Activated B cell treated with CpG ODN at 0.5 μM for 24 hours (primary cell): ENCODE measurements around the gene SPRYD3. TPM values are rescaled to one million over a fixed set of nuclear protein-coding genes. Genes with fewer than 3 reads are reported as not detected.

Experiments
- ATAC-seq: fragments of 200-7000 bp; cut with Tn5 transposase; one replicate; pipeline ENCODE4 v1.10.0; 2021; ENCODE audit warnings: low read depth, mild to moderate bottlenecking, moderate library complexity
- CTCF ChIA-PET: fragments of 350-600 bp; sonication (Branson Sonifier 250); formaldehyde crosslinking; loops from one replicate; lab custom pipeline; 2021; ENCODE audit warnings: antibody characterized with exemption; lab: Charles Lee
- POLR2A ChIA-PET: fragments of 350-600 bp; sonication (Branson Sonifier 250); formaldehyde crosslinking; loops from one replicate; lab custom pipeline; 2021; ENCODE audit warnings: antibody characterized with exemption; lab: Charles Lee
- DNase-seq: peaks from one replicate; pipeline ENCODE4 v3.0.0; 2022
- H3K27ac Mint-ChIP-seq: one replicate; pipeline ENCODE4 v1.8.0; 2020; ENCODE audit warnings: mixed read lengths
- H3K27me3 Mint-ChIP-seq: one replicate; pipeline ENCODE4 v1.8.0; 2021; ENCODE audit warnings: mixed read lengths
- H3K36me3 Mint-ChIP-seq: one replicate; pipeline ENCODE4 v1.8.0; 2021; ENCODE audit warnings: low read depth, mixed read lengths
- H3K4me1 Mint-ChIP-seq: one replicate; pipeline ENCODE4 v1.8.0; 2021; ENCODE audit warnings: mixed read lengths
- H3K4me3 Mint-ChIP-seq: one replicate; pipeline ENCODE4 v1.8.0; 2020; ENCODE audit warnings: mild to moderate bottlenecking, mixed read lengths
- H3K9me3 Mint-ChIP-seq: one replicate; pipeline ENCODE4 v1.8.0; 2020; ENCODE audit warnings: mixed read lengths
- intact Hi-C: fragments of 100-400 bp; cut with micrococcal nuclease; formaldehyde crosslinking; loops from one replicate; pipeline ENCODE4 v1.15.1; 2024
- total RNA-seq: library from RNA; stranded (reverse); gene quantifications from 2 replicates; pipeline ENCODE4 v1.2.3, GENCODE V29; 2022
- TF ChIP-seq, protein P1 (sequence below): fragments of 200-600 bp; IDR thresholded peaks from one replicate; pipeline ENCODE4 v1.8.0; 2022; ENCODE audit warnings: antibody characterized with exemption, mild to moderate bottlenecking

SPRYD3 gene
- total RNA-seq, 1 donor from 2014 or later = 33.9 TPM

GRCh38 chr12:53091756-53092155, 12.6 kb upstream of the SPRYD3 start:
- CTCF ChIA-PET = interaction anchor here (2.2 kb wide), 1 partner anchor 25 kb away, joined by 12 read pairs; no protein-coding TSS in a partner anchor
- TF ChIP-seq, protein P1, sequence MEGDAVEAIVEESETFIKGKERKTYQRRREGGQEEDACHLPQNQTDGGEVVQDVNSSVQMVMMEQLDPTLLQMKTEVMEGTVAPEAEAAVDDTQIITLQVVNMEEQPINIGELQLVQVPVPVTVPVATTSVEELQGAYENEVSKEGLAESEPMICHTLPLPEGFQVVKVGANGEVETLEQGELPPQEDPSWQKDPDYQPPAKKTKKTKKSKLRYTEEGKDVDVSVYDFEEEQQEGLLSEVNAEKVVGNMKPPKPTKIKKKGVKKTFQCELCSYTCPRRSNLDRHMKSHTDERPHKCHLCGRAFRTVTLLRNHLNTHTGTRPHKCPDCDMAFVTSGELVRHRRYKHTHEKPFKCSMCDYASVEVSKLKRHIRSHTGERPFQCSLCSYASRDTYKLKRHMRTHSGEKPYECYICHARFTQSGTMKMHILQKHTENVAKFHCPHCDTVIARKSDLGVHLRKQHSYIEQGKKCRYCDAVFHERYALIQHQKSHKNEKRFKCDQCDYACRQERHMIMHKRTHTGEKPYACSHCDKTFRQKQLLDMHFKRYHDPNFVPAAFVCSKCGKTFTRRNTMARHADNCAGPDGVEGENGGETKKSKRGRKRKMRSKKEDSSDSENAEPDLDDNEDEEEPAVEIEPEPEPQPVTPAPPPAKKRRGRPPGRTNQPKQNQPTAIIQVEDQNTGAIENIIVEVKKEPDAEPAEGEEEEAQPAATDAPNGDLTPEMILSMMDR = no peak
- Mint-ChIP-seq H3K27me3 (peaks cover 29% of the 10 kb centered on the region), H3K4me1 (peaks cover 3% of the 10 kb centered on the region), H3K27ac (no peak overlapping the region), H3K36me3 (no peaks in the 10 kb centered on the region), H3K4me3 (no peak overlapping the region), H3K9me3 (no peaks in the 10 kb centered on the region)
- intact Hi-C loops = no loop called here
- no peak for DNase-seq
- POLR2A ChIA-PET = no interaction called here
- no peak for ATAC-seq

GRCh38 chr12:53090554-53090953, 11.4 kb upstream of the SPRYD3 start:
- TF ChIP-seq, protein P1 = no peak
- POLR2A ChIA-PET = interaction anchor here (1.3 kb wide), 1 partner anchor 11 kb away, joined by 6 read pairs; the partner anchor contains the start of gene SPRYD3
- no peak for DNase-seq
- intact Hi-C loops = no loop called here
- no peak overlapping the region for H3K27ac Mint-ChIP-seq
- CTCF ChIA-PET = interaction anchor here (1.3 to 2.2 kb wide), 2 partner anchors 8 to 24 kb away, joined by 3 to 12 read pairs; no protein-coding TSS in a partner anchor
- H3K4me3 Mint-ChIP-seq = no peak overlapping the region
- peaks cover 28% of the 10 kb centered on the region for H3K27me3 Mint-ChIP-seq
- no peak for ATAC-seq
- no peaks in the 10 kb centered on the region for H3K9me3 Mint-ChIP-seq
- no peaks in the 10 kb centered on the region for H3K4me1 Mint-ChIP-seq
- no peaks in the 10 kb centered on the region for H3K36me3 Mint-ChIP-seq

DNA sequence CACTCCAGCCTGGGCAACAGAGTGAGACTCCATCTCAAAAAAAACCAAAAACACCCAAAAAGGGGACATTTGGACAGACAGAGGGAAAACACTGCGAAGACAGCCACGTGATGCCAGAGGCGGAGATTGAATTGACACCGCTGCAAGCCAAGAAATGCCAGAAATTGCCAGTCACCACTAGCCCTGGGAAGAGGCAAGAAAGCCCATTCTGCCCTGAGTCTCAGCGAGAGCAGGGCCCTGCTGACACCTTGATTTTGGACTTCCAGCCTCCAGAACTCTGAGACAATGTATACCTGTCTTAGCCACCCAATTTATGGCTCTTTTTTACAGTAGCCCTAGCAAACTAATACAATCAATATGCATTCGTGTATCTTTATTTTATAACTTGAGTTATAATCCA, 10.9 kb upstream of the SPRYD3 start:
- POLR2A ChIA-PET = interaction anchor here (1.3 kb wide), 1 partner anchor 11 kb away, joined by 6 read pairs; the partner anchor contains the start of gene SPRYD3
- Mint-ChIP-seq H3K27me3 (peaks cover 26% of the 10 kb centered on the region), H3K4me3 (no peak overlapping the region), H3K27ac (no peak overlapping the region), H3K4me1 (no peaks in the 10 kb centered on the region), H3K9me3 (no peaks in the 10 kb centered on the region), H3K36me3 (no peaks in the 10 kb centered on the region)
- DNase-seq (no peak), ATAC-seq (no peak)
- CTCF ChIA-PET = interaction anchor here (1.3 to 2.2 kb wide), 2 partner anchors 9 to 24 kb away, joined by 3 to 12 read pairs; no protein-coding TSS in a partner anchor
- intact Hi-C loops = no loop called here
- TF ChIP-seq, protein P1 = no peak

- no peak for DNase-seq
- no peak overlapping the region for H3K4me3 Mint-ChIP-seq
- H3K9me3 Mint-ChIP-seq = no peaks in the 10 kb centered on the region
- TF ChIP-seq, protein P1 = no peak
- no peak overlapping the region for H3K27ac Mint-ChIP-seq
- intact Hi-C loops = loop anchor here (2.0 kb wide), 1 partner anchor 14 kb away; no protein-coding TSS in a partner anchor
- POLR2A ChIA-PET = no interaction called here
- ATAC-seq = no peak
- H3K27me3 Mint-ChIP-seq = peaks cover 22% of the 10 kb centered on the region
- no peaks in the 10 kb centered on the region for H3K36me3 Mint-ChIP-seq
- CTCF ChIA-PET = interaction anchor here (0.7 to 1.0 kb wide), 3 partner anchors 12 to 20 kb away, joined by 3 read pairs; no protein-coding TSS in a partner anchor
- H3K4me1 Mint-ChIP-seq = no peaks in the 10 kb centered on the region
These were observed 7.2 kb upstream of the SPRYD3 start for GRCh38 chr12:53086361-53086760.

DNA sequence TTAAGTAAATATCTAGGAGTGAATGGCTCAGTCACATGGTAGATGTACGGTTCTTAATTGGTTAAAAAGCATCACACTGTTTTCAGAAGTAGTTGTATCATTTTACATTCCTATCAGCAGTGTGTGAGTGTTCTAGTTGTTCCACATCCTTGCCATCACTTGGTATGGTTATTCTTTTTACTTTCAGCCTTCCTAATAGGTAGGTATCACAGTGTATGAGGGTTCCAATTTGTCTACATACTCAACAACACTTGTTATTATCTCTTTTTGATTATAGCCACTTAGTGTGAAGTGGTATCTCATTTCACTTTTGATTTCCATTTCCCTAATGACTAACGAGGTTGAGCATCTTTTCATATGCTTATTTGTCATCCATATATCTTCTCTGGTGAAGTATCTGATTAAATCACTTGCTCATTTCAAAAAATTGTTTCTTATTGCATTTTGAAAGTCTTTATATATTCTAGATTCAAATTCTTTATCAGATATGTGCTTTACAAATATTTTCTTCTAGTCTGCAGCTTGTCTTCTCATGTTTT, 3.5 kb upstream of the SPRYD3 start:
- Mint-ChIP-seq H3K36me3 (peaks cover 6% of the 10 kb centered on the region), H3K4me3 (no peak overlapping the region)
- POLR2A ChIA-PET = no interaction called here

More for the DNA sequence above, 3.5 kb upstream of the SPRYD3 start:
- intact Hi-C loops = no loop called here
- peaks cover 17% of the 10 kb centered on the region for H3K4me1 Mint-ChIP-seq
- no peak for DNase-seq
- no peaks in the 10 kb centered on the region for H3K9me3 Mint-ChIP-seq
- H3K27ac Mint-ChIP-seq = no peak overlapping the region
- H3K27me3 Mint-ChIP-seq = peaks cover 4% of the 10 kb centered on the region
- CTCF ChIA-PET = interaction anchor here (8.7 kb wide), 1 partner anchor 17 kb away, joined by 77 read pairs; no protein-coding TSS in a partner anchor
- no peak for ATAC-seq
- TF ChIP-seq, protein P1 = no peak
